ENCODE data around the gene BFSP1.

The BFSP1 gene

GRCh38 chr20:17445543-17445942, 85.6 kb downstream of the BFSP1 start:
- TF ChIP-seq CTCF (IDR thresholded peaks at IDR 0.05; ENCODE audit: low read depth, low read length), result no peak
- H3K4me3 ChIP-seq (ENCODE audit: low read depth, low read length), result no peak overlapping the region

GRCh38 chr20:17444091-17444490, 87.1 kb downstream of the BFSP1 start:
- H3K4me3 ChIP-seq (ENCODE audit: low read depth, low read length), result no peak overlapping the region
- no peak for TF ChIP-seq CTCF (IDR thresholded peaks at IDR 0.05; ENCODE audit: low read depth, low read length)

Measured in WI38 (cell line).